Stimulated activated CD4-positive, alpha-beta T cell treated with anti-CD3 and anti-CD28 coated beads, Interleukin-15, amount 100 ng/mL, for 24 hours (primary cell): Measurements from ENCODE around the gene HMGN1.

ENCODE experiments used
- DNase-seq: peaks from one replicate; pipeline ENCODE4 v3.0.0-alpha.2; 2020

HMGN1 gene

GRCh38 chr21:39326607-39327307 is 22.1 kb downstream of the HMGN1 start:
- DNase-seq: no peak

- DNase-seq: no peak
Observed at GRCh38 chr21:39325458-39325857, 23.4 kb downstream of the HMGN1 start.

GRCh38 chr21:39321424-39321823 is 27.5 kb downstream of the HMGN1 start:
- DNase-seq: no peak

- no peak for DNase-seq
Observed at GRCh38 chr21:39319814-39320332, 29.0 kb downstream of the HMGN1 start.

GRCh38 chr21:39319251-39319756 is 29.6 kb downstream of the HMGN1 start:
- no peak for DNase-seq

- no peak for DNase-seq
Observed at GRCh38 chr21:39318091-39318959, 30.6 kb downstream of the HMGN1 start.

- DNase-seq: no peak
Observed at GRCh38 chr21:39317134-39318090, 31.5 kb downstream of the HMGN1 start.

GRCh38 chr21:39316729-39317128 is 32.2 kb downstream of the HMGN1 start:
- no peak for DNase-seq

- DNase-seq: no peak
Observed at GRCh38 chr21:39315603-39316445, 33.1 kb downstream of the HMGN1 start.

GRCh38 chr21:39314143-39315027 is 34.5 kb downstream of the HMGN1 start:
- DNase-seq: peak; percentile 56

GRCh38 chr21:39313571-39314142 is 35.2 kb downstream of the HMGN1 start, which contains the start of gene BRWD1:
TSS of gene BRWD1 (minus strand) at chr21:39313632. CDS start at chr21:39313491, 141 bp downstream.
- DNase-seq: peak; percentile 82

GRCh38 chr21:39313042-39313570 is 35.8 kb downstream of the HMGN1 start:
- no peak for DNase-seq

GRCh38 chr21:39312112-39313041 is 36.5 kb downstream of the HMGN1 start:
- peak; percentile 95 for DNase-seq

GRCh38 chr21:39311164-39311563 is 37.7 kb downstream of the HMGN1 start:
- DNase-seq: no peak

GRCh38 chr21:39307466-39307865 is 41.4 kb downstream of the HMGN1 start:
- no peak for DNase-seq

GRCh38 chr21:39300587-39300986 is 48.3 kb downstream of the HMGN1 start:
- DNase-seq: no peak

GRCh38 chr21:39296891-39297290 is 52.0 kb downstream of the HMGN1 start:
- no peak for DNase-seq
